HepG2 (cell line): Measurements from ENCODE around the gene BRPF1. TPM values are rescaled to one million over a fixed set of nuclear protein-coding genes. Genes with fewer than 3 reads are reported as not detected.

Source experiments
- ATAC-seq: fragments of 200-7000 bp; cut with Tn5 transposase; 3 replicates; pipeline ENCODE4 v1.9.1; 2020; ENCODE audit warnings: mild to moderate bottlenecking, moderate library complexity
- BruUV-seq: library from RNA; stranded (reverse); fragments of 400-500 nt; replicated peaks from 2 replicates; lab custom pipeline; 2021; lab: Mats Ljungman, UMichigan
- CTCF ChIA-PET: fragments of 300-600 bp; formaldehyde crosslinking; extraction: SDS; loops from one replicate; lab custom pipeline; 2021; ENCODE audit warnings: low total read pairs, inconsistent platforms, low intra/inter-chr PET ratio; lab: Yijun Ruan, JAX
- POLR2A ChIA-PET: fragments of 350-600 bp; sonication (Branson Sonifier 250); formaldehyde crosslinking; loops from one replicate; lab custom pipeline; 2020; ENCODE audit warnings: antibody characterized with exemption, inconsistent platforms; lab: Yijun Ruan, JAX
- DNase-seq: peaks from one replicate; pipeline ENCODE4 v3.0.0-alpha.2; 2015; ENCODE audit warnings: low spot score
- FAIRE-seq: peaks from 3 replicates; lab custom pipeline; 2011; peaks lifted over from hg19 to GRCh38; lab: Jason Lieb, UNC
- H2AFZ ChIP-seq: one replicate; pipeline ENCODE4 v1.6.1; 2011; ENCODE audit warnings: low read length, inconsistent platforms
- H3K27ac ChIP-seq: fragments of 300-600 bp; 3 replicates; pipeline ENCODE4 v1.8.0; 2011; ENCODE audit warnings: mixed run types, mild to moderate bottlenecking, mixed read lengths, low read length, inconsistent platforms; ENCODE audit not compliant: insufficient read depth; ENCODE audit errors: extremely low read length
- H3K27me3 ChIP-seq, 2 experiments: fragments of 200-600 bp in 1 of 2; 2 replicates in 1 of 2; 3 replicates in 1 of 2; pipeline versions ENCODE4 v1.6.0 to v1.8.0; 2011; ENCODE audit warnings: low read length in 2 of 2, mild to moderate bottlenecking in 2 of 2, moderate library complexity in 2 of 2, inconsistent platforms in 1 of 2; ENCODE audit not compliant: insufficient read depth in 2 of 2, control insufficient read depth in 1 of 2
- H3K36me3 ChIP-seq, 2 experiments: fragments of 200-600 bp in 1 of 2; replicated peaks in 1 of 2; 2 replicates in 1 of 2; 3 replicates in 1 of 2; pipeline versions ENCODE4 v1.5.1 to v1.8.0; 2011; ENCODE audit warnings: low read length in 2 of 2, inconsistent platforms in 1 of 2; ENCODE audit not compliant: insufficient read depth in 2 of 2, control insufficient read depth in 1 of 2
- H3K4me1 ChIP-seq: 2 replicates; pipeline ENCODE4 v1.5.1; 2012; ENCODE audit warnings: low read length, inconsistent platforms; ENCODE audit not compliant: insufficient read depth
- H3K4me2 ChIP-seq: 2 replicates; pipeline ENCODE4 v1.6.0; 2011; ENCODE audit warnings: low read depth, low read length, inconsistent platforms
- H3K4me3 ChIP-seq, 3 experiments: fragments of 200-600 bp in 1 of 3; sonication (generic), shearing (Covaris generic) in 1 of 3; replicated peaks in 1 of 3; 2 replicates each; pipeline ENCODE4 v1.5.1; 2011 to 2016; ENCODE audit warnings: low read length in 3 of 3, inconsistent platforms in 2 of 3, low read depth in 2 of 3, mild to moderate bottlenecking in 2 of 3, control low read depth in 1 of 3, mixed read lengths in 1 of 3; ENCODE audit not compliant: insufficient read depth in 1 of 3
- H3K79me2 ChIP-seq: one replicate; pipeline ENCODE4 v1.6.1; 2011; ENCODE audit warnings: low read length, inconsistent platforms; ENCODE audit not compliant: insufficient read depth
- H3K9ac ChIP-seq: 2 replicates; pipeline ENCODE4 v1.6.0; 2011; ENCODE audit warnings: mild to moderate bottlenecking, low read depth, low read length, inconsistent platforms; ENCODE audit not compliant: insufficient read depth
- H3K9me3 ChIP-seq: 2 replicates; pipeline ENCODE4 v1.5.1; 2012; ENCODE audit warnings: mild to moderate bottlenecking, low read length
- H4K20me1 ChIP-seq: 2 replicates; pipeline ENCODE4 v1.6.0; 2011; ENCODE audit warnings: inconsistent platforms, mild to moderate bottlenecking, low read length, moderate library complexity; ENCODE audit not compliant: insufficient read depth
- FOXC1 ChIP-seq: sonication (generic); formaldehyde crosslinking; IDR thresholded peaks from 2 replicates; pipeline ENCODE4 v1.8.0; 2022; ENCODE audit warnings: mild to moderate bottlenecking, missing genetic modification reagents, borderline replicate concordance
- MAF1 ChIP-seq: sonication (generic); formaldehyde crosslinking; IDR thresholded peaks from 2 replicates; pipeline ENCODE4 v1.5.0; 2020; ENCODE audit warnings: missing genetic modification reagents, borderline replicate concordance
- NR0B2 ChIP-seq: sonication (generic); formaldehyde crosslinking; IDR thresholded peaks from 2 replicates; pipeline ENCODE4 v1.4.0; 2020; ENCODE audit warnings: mild to moderate bottlenecking, missing genetic modification reagents
- POLR2AphosphoS2 ChIP-seq: IDR thresholded peaks from 2 replicates; pipeline ENCODE4 v1.6.1; 2011; ENCODE audit warnings: low read depth, low read length, improper control_type of control experiment
- SSRP1 ChIP-seq: IDR thresholded peaks from 2 replicates; pipeline ENCODE4 v1.6.1; 2016; ENCODE audit warnings: control low read depth
- ZBTB43 ChIP-seq: sonication (generic); formaldehyde crosslinking; conservative IDR thresholded peaks from 2 replicates; pipeline ENCODE4 v1.4.0; 2020; ENCODE audit warnings: missing genetic modification reagents
- ZNF704 ChIP-seq: sonication (generic); formaldehyde crosslinking; IDR thresholded peaks from 2 replicates; pipeline ENCODE4 v1.8.1; 2023; ENCODE audit warnings: mild to moderate bottlenecking, inconsistent platforms, moderate library complexity, missing genetic modification reagents, borderline replicate concordance
- WGBS: methylation state at CpG from one replicate; pipeline ENCODE4 v1.1.6; 2017; ENCODE audit warnings: low lambda C conversion rate; 5-methylcytosine and 5-hydroxymethylcytosine counted together
- in situ Hi-C: cut with HindIII; loops from 2 replicates; pipeline ENCODE4 v1.10.0; 2017; ENCODE audit warnings: low pct_unique_long_range_greater_than_20kb; ENCODE audit not compliant: extremely low pct_ligation_motif_present
- intact Hi-C: fragments of 100-400 bp; cut with micrococcal nuclease; formaldehyde crosslinking; loops from one replicate; pipeline ENCODE4 v1.10.0; 2022; ENCODE audit not compliant: unreplicated experiment
- polyA plus RNA-seq, 8 experiments: library from polyadenylated mRNA; depleted of rRNA in 3 of 8; stranded (reverse) in 7 of 8; unstranded in 1 of 8; fragments of >200 nt; fragmentation: Illumina TruSeq in 4 of 8; extraction: Trizol in 4 of 8; gene quantifications; 2 replicates each; pipeline versions ENCODE4 v1.2.1 to v1.2.3, GENCODE V29; 2011 to 2016; ENCODE audit warnings: low read depth in 4 of 8, missing spikeins in 1 of 8, mixed read lengths in 1 of 8; ENCODE audit not compliant: insufficient read depth in 1 of 8
- total RNA-seq, 5 experiments: library from RNA; depleted of rRNA; stranded (reverse); fragments of >200 nt; fragmentation: Illumina TruSeq; extraction: Trizol; gene quantifications; 2 replicates each; pipeline ENCODE4 v1.2.3, GENCODE V29; 2016; ENCODE audit warnings: low read depth in 1 of 5

The BRPF1 gene
- total and polyA plus RNA-seq, 2 of the 13 experiments (the other 11 are each of a cell fraction or from before 2014, with no cell fraction given), result 7.3 to 10.0 TPM

GRCh38 chr3:9787714-9788113, 56.2 kb downstream of the BRPF1 start:
- intact Hi-C loops (no loop called here), in situ Hi-C loops (no loop called here)
- FAIRE-seq (no peak), ATAC-seq (no peak), DNase-seq (no peak)
- Histone ChIP-seq H3K4me1 (peaks cover 15% of the 10 kb centered on the region), H3K9me3 (no peaks in the 10 kb centered on the region), H3K9ac (no peak overlapping the region), H3K4me2 (no peak overlapping the region), H4K20me1 (no peaks in the 10 kb centered on the region; the same call in 1 of the 2 replicates), H3K79me2 (peaks cover 7% of the 10 kb centered on the region), H3K4me3 (no peak overlapping the region), H3K27ac (no peak overlapping the region), H2AFZ (no peak overlapping the region), H3K36me3 (peaks cover 15 to 57% of the 10 kb centered on the region in 2 experiments; a peak in 4 of 5 replicates), H3K27me3 (no peaks in the 10 kb centered on the region)
- no TSS peak for BruUV-seq
- CTCF ChIA-PET, result no interaction called here
- POLR2A ChIA-PET, result no interaction called here
- TF ChIP-seq NR0B2 (CRISPR knock-in tag) (no peak), MAF1 (CRISPR knock-in tag) (no peak), ZBTB43 (no peak), FOXC1 (CRISPR knock-in tag) (no peak), SSRP1 (no peak), POLR2AphosphoS2 (no peak), ZNF704 (no peak)
- 96% methylated on average over 6 of the region's 6 CpGs for WGBS
